Right hindlimb (tissue), 1 donor: ENCODE measurements around the gene CPNE4.
A peak's percentile ranks its signal among the peaks of the same experiment; 100 is the strongest.
"Not testable (repeated sequence)": the region's sequence is repeated elsewhere in the genome, so short reads cannot be mapped to it uniquely, and the experiment has no call there.

Experiments
- DNase-seq: peaks from one replicate; pipeline ENCODE4 v3.0.0-alpha.2; 2018

CPNE4 gene

DNA sequence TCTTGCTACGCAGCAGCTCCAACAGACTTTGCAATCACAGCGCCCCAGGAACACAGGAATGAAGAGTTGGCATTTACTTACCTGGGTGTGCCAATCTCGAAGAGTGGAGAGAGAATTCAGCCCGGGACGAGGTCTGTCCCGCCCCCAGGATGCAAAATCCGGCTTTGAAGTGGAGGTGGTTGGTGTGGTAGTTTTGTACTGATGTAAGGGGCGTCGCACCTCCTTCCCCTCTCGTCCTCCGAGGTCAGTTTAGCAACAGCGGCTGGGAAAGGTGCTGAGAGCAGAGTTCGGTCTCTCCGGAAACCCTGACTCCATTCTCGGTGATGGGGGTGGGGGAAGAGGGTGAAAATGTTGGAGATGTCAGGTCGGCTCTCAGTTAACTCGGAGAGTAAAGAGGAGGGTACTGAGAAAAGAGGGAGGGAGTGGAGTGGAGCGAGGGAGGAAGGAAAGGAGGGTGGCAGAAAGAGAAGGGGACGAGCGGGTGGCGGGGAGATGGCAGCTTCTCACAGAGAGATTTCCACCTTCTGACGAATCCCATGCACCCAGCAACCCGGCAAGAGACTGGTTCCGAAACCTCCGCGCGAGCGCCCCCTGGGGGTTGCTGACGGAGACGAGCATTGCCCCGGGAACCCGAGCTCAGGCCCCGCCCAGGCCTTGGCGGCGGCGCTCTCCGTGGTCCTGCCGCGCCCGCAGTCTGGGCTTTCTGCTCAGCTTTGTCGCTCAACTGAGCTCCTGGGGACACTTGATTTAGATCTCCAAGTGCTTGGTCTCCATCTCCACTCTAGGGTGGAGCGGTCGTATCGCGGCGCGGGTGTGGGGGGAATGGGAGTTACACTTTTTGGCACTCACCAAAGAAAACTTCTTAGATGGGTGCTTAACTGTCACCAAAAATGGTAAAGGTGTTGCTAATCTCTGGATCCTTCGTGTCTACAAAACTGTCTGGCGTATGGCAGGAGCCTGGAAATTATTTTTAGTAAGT, at the start of gene CPNE4:
Gene CPNE4, minus strand, starts transcription at position 529 of the 979 bp plus-strand sequence.
- DNase-seq = peak; percentile 83

DNA sequence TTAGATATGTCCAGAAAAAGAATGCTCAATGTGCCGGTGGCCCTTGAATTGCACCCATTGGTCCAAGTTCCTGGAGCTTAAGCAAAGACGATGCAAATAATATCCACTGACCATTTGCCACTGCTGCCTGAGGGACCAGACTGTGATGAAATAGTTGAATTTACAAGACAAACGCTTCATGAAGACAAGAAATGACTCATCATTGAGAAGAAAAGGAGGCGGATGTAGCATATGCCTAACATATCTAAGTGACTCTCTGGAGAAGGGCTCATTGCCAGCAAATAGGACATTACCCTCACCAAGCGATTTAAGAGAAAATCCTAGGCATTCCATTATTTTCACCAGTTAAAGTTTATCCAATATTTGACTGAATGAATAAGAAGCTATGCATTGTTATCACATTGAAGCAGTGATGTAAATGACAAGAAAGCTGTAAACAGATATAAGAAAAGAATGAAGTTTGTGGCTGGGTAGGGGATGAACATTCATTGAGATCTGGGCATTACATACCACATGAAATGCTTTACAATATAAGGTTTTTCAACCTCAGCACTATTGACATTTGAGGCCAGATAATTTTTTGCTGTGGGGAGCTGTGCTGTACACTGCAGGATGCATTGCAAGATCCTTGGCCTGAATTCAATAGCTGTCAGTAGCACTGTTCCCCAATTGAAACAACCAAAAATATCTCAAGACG, 48.9 kb upstream of the CPNE4 start:
- DNase-seq = no peak

DNA sequence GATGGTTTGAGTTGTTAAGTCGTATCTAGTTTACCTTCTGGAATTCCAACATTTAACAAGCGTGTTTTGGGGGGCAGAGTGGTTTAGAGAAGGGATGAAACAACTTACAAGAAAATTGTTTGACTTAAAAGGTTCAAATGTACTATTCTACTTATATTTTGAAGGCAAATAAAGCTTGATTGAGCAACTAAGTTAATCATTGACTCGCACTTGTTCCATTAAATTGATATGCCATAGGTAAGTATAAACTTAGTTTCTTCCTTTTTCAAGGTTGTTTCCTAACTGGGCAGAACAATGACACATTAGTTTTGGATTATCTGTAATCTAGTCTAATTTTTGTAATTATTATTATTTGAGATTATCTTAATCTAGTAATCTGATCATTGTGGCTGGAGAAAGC, 48.3 kb upstream of the CPNE4 start:
- DNase-seq = no peak

DNA sequence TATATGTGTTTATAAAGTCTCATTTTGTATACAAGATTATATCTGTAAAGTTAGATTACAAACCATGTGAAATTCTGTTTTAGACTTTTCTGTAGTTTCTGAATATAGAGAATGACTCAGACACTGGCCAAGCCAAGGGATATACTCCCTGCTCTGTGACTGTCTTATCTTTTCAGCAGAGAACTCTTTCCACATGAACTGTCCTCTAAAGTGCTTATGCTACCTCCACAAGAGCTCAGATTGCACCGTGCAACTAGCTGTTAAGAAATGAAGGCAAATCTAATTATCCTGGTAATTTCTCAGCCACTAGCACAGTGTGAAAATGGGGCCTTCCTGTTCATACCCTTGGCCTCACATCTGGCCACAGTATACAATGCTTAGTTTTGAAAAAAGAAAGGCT, 44.3 kb upstream of the CPNE4 start:
- no peak for DNase-seq

DNA sequence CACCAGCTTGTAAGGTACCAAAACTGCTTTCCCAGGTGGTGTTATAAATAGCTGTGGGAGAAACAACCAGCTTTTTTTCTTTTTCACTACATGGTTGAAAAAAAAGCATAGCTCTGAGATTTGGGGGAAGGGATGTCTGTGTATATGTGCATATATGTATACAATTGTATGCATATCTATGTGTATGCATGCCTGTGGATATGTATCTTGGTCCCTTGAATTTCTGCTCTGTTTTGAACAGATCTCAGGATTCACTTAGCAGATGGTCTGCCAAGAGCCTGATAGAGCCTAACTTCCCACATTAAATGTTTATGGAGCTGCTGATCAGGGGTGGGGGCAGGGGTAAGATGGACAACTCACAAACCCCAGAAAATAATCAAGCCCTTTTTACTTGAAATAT, 39.0 kb upstream of the CPNE4 start:
- DNase-seq = no peak

DNA sequence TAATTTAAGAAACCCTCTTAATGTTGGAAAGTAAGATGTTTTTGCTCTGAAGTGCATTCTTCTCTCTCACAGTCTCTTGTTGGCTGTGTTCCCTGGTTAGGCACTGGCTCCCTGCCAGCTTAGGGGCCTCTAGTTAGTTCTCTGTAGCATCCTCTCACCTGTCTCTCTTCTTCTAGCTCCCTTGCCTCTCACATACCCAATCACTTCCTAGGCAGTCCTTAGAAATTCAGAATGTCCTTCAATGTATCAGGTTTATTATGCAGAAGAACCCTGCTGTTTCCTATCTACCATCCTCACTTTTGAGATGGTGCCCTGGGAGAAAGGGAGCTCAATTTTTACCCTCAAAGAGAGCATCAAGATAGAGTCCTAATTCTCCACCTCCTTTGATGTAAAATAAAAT, 36.2 kb upstream of the CPNE4 start:
- DNase-seq = no peak

DNA sequence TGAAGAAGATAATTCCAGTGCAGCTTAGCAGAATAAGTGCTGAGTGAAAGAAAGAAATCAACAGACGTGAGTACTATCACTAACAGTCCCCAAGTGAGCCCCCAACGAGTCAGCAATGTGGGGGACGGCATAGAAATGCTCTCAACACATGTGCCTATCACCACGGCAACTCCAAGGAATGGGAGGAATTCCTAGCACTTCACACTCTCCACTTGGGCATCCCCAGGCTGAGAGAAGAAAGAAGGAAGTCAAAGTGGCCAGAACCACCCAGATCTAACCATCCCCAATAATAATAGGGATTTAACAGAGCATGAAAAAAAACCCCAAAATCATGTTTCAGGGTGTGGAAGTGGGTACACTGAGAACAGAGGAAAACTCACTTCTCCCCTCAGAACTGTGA, 29.3 kb upstream of the CPNE4 start:
- no peak for DNase-seq

DNA sequence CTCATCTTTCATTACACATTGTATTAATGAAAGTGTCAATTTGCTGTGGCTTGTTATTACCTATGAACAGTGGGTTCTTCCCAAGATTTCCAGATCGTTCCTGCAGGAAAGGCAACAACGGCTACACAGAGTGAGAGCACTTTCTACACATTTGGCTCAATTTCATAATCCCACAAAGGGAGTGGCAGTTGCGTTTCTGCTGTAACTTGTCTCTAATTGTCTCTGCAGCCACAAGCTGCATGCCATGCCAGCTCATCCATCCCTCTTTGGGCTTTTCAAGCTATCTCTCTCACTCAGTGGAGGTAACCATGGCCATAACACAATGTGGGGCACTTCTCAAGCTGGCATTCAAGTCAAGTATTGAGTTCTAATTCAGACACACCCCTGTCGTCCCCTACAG, 27.7 kb upstream of the CPNE4 start:
- DNase-seq = no peak

DNA sequence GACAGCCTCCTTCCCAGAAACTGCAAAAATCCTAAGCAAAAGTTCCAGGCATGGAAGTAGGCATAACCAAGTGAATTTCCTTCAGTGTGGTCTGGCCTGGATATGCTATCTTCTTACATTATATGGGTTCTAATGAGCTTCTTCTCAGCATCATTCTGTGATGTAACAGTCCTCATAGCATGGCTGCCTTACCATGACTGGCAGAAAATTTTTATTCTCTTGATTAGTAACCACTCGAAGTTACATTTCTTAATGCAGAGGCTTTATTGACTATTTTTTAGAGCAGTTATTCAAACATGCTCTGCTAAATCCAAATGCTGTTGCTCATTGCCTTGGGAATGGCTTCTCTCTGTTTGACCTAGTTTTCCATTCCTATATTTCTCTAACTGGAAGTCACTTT, 21.1 kb upstream of the CPNE4 start:
- DNase-seq = no peak

DNA sequence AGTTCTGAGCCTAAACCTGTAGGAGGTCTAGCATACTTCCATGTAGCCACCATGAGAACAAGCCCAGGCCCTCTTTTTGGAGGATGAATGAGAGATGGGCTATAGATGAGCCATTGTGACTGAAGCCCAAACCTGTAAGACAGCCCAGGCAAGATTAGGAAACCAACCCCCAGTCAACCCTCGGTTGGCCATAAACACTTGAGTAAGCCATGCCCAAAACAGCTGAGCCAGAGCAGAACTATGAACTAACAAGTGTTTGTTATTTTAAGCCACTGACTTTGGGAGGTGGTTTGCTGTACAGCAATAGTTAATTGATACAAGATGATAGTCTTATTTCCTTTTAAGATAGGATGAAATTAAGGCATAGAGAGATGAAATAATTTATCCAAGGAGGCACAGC, 12.4 kb upstream of the CPNE4 start:
- DNase-seq = no peak

DNA sequence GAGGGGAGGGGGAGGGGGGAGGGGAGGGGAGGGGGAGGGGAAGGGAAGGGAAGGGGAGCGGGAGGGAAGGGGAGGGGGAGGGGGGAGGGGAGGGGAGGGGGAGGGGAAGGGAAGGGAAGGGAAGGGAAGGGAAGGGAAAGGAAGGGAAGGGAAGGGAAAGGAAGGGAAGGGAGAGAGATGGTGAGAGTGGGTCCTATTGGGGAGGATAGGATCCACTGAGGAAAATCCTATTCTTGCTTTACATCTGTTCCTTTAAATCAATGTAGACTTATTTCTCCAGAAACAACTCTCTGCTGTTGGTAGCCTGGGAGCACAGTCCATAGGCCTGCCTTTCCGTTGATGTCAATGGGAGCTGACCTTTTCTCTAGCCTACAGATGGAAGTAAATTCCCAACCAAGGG, 10.1 kb upstream of the CPNE4 start:
- not testable (repeated sequence) for DNase-seq

DNA sequence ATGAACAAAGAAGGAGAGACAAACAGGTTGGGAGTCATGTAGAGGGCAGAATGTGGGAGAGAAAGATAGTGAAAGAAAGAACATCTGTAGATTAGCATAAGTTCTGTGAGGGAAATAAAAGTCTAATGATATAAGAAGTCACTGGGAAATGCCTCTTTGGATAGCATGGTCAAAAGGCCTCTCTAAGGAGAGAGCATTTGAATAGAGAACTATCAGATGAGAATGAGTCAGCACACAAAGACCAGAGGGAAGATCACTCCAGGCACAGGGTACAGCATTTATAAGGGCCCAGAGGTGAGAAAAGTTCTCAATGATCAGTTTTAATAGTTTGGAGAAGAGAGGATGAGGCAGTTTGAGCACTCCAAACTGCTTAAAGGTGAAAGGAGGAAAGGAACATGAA, 7.9 kb upstream of the CPNE4 start:
- DNase-seq = no peak

DNA sequence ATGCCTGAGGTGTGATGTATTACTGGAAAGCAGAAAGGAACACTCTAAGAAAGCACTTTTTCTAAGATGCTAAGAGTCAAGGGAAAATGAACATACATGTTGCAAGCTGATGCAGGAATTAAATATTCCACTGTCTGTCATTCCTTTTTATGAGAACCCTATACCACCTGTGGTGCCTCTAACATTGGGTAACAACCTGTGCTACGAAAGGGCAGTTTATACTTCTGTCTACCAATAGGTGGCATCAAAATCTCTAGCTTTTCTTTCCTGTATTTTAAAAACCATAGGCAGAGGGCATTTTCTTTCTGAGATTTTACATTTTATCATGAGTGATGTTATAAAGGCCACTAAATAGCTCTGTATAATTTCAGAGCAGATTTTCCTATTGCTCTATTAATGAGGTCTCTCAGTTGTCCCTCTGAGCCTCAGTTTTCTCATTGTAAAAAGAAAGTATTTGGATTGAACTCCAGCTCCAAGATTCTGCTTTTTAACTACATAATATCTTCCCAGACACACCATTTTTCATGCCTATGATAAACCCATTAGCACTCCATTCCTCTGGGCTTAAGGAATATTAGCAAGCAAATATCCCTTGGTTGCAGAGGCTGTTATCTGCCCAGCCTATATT, 3.5 kb upstream of the CPNE4 start:
- no peak for DNase-seq

DNA sequence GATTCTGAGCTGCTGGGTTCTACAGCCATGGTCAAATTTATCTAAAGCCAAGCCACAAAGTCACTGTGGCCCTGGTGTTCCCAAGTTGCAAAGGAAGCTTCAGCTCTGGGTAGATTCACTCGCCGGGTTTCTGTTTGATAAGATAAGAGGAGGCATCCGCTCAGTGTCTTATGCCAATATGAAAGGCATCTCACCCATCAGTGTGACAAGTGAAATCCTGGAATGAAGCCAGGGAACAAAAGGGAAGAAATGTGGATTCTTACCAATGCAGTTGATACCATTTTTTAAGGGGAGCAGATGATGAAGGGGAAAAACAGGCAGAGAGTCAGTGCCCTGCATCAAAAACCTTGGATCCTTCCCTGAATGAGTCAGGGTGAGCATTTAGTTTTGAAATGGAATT, 2.8 kb upstream of the CPNE4 start:
- no peak for DNase-seq

DNA sequence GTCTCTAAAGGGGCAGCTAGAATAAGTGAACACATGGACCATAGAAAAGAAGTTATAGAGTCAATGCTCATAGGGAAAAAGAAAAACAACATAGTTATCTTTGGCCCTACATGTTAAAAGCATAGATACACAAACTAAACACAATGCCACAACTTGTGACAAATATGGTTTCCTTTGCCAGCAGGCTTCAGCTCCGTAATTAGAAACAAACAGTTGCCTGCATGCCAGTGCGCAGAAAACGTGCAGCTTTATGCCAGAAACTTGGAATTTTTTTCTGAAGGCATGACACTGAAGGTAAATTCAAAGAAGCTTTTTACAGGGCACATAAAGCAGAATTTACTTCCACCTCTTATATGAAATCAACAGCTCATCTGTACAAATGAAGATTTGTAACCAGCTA, 2.2 kb upstream of the CPNE4 start:
- no peak for DNase-seq

DNA sequence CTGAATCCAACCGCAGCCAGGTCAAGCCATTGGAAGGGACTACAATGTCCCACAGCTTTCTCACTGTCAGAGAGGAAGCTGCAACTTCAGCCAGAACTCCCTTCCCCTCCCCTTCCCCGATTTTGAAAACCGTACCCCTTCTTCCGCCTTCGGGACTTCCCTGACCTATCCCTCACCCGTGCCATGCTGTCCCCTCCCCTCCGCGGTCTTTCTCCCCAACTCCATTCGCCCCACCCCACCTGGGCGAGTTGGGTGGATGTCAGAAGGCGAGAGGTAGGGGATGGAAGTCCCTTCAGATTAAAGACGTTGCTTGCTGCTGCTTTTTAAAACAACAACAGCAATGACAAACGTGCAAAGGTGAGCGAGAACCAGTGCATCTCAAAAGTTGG, 723 bp downstream of the CPNE4 start:
- DNase-seq = no peak

DNA sequence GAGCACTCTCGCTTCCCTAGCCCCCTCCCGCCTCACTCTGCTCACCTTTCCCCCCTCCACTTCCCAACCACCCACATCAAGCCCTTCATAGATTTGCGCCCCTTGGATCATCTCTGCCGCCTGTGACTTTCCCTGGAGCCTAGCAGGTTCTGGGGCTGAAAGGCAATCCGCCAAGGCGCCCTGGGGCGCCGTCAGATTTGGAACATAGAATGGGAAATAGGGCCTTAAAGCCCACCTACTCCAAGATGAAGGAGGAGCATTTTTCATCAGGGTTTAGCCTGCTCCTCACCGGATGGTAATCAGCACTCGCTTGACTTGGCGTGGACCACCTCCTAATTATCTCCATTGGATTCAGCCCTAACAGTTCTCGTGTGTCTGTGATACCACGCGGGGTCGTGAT, 1.3 kb downstream of the CPNE4 start:
- DNase-seq = no peak

DNA sequence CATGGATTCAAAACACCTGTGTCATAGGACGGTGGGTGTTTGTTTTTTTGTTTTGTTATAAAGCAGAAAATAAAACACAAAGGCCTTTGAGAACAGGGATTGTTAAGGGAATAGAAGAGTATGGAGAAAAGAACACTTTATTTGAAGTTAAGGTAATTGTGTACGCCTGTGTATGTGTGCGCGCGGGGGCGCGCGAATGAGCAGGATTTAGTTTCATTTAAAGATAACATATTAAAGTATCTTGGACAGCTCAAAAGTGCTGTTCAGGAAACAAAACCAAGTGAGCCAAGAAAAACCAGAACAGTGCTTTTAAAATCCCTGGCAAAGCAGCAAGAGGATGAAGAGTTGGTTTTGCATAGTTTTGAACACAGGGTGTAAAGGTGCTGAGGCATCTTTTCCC, 1.9 kb downstream of the CPNE4 start:
- no peak for DNase-seq

DNA sequence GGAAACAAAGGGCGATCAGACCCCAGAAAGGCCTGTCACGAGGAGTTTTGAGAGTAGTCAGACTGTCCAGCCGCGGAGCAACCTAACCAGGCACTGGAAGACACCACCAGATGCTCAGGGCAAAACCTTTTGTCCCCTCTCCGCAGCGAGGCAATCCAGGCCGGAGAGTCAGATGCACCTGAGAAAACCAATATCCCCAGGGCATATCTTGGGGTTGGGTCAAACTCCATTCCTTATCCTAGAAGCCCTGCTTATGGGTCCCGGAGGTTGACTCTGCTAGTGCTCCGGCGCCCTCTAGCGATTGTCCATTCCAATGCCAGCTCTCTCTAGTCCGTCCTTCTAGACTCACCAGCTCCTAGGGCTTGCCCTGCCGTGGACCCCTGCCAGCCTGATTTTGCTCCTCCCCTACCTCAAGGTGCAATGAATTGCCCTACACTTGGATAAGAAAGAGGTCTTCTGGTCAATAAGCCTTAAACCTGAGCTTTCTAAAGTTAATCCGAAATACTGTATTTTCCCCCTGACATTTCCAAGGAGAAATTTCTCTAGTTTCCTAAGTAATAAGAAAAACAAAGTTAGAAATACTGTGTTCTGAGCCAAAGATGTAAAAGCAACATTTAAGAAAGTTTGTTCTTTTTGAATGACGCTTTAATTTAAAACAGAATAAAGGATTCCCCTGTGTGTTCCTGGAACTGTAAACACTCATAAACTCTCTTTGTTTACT, 5.5 kb downstream of the CPNE4 start:
- DNase-seq = peak; percentile 77

DNA sequence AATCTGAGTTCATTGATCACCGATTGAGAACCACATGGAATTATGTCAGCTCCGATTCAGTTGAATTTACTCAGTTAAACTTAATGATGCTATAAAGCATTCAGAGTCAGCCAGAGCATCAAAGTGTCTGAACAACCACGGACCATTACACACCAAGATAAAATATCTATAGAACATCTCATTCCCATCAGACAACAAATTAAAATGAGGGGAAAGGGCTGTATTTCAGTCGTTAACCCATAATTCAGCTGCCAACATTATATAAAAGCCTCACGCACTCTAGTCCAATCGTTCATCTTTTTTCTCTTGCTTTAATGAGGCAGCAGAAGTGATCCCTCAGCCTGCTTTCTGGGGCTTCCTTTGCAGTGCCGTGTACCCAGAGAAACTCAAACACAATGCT, 11.9 kb downstream of the CPNE4 start:
- no peak for DNase-seq

DNA sequence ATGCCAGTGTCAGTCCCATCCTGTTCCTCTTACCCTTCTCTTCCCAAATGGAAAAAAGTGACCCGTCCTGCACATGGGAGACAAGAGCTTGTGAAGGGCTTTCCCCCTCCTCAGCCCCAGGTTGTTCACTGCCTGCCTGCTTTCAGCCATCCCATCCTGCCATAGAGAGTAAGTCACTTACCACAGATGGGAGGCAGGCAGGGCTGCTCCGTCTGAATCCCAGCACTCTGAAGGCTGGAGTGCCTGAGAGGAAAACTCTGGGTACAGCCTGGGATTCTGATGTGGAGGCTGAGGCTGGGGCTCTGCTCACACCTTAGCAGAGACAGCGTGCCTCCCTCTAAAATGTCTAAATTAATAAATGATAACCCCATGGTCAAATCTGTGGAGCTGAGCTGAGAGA, 14.8 kb downstream of the CPNE4 start:
- DNase-seq = no peak

DNA sequence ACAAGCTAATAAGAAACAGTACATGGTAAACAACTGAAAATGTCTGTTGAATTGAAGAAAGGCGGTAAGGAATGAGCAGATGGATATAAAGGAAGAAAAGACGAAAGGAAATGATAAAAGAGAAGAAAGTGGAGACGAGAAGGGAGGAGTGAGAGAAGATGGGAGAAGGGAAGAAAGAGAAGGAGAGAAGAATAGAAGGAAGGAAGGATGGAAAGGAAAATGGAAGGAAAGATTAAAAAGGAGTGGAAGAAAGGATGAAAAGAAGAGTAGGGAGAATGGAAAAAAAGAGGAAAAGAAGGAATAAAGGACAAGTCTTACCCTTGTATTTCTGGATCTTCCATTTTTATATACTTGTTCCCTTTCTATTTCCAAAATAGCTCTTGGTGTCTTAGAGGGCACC, 17.7 kb downstream of the CPNE4 start:
- no peak for DNase-seq
